IMR-90 (cell line): ENCODE results near the gene ATP1B1. TPM values are rescaled to one million over a fixed set of nuclear protein-coding genes. Genes with fewer than 3 reads are reported as not detected.

Source experiments
- ATAC-seq: fragments of 200-7000 bp; cut with Tn5 transposase; 2 replicates; pipeline ENCODE4 v1.9.1; 2020; ENCODE audit warnings: low read depth, mild to moderate bottlenecking, moderate library complexity
- BruUV-seq: library from RNA; stranded (reverse); fragments of 400-500 nt; replicated peaks from 2 replicates; lab custom pipeline; 2021; lab: Mats Ljungman, UMichigan
- CTCF ChIA-PET: fragments of 300-600 bp; formaldehyde crosslinking; extraction: SDS; loops from one replicate; lab custom pipeline; 2021; ENCODE audit warnings: antibody characterized with exemption; lab: Yijun Ruan, JAX
- POLR2A ChIA-PET: fragments of 300-600 bp; sonication (Branson Sonifier 250); formaldehyde crosslinking; loops from one replicate; lab custom pipeline; 2022; ENCODE audit warnings: antibody characterized with exemption; ENCODE audit not compliant: unreplicated experiment; lab: Charles Lee
- DNase-seq: peaks from one replicate; pipeline ENCODE4 v3.0.0; 2013
- H2AFZ ChIP-seq: replicated peaks from 2 replicates; pipeline ENCODE3; 2013; ENCODE audit warnings: low read length, mild to moderate bottlenecking; ENCODE audit not compliant: poor library complexity
- H2AK5ac ChIP-seq: 2 replicates; pipeline ENCODE4 v1.6.1; 2013; ENCODE audit warnings: low read depth, low read length, inconsistent platforms
- H2AK9ac ChIP-seq: replicated peaks from 2 replicates; pipeline ENCODE3; 2013; ENCODE audit warnings: mild to moderate bottlenecking, low read depth, low read length, moderate library complexity; ENCODE audit not compliant: poor library complexity
- H2BK120ac ChIP-seq: 2 replicates; pipeline ENCODE4 v1.6.1; 2013; ENCODE audit warnings: low read depth, low read length, inconsistent platforms
- H2BK15ac ChIP-seq: 3 replicates; pipeline ENCODE4 v1.6.1; 2013; ENCODE audit warnings: low read depth, low read length, inconsistent platforms
- H2BK20ac ChIP-seq: 2 replicates; pipeline ENCODE4 v1.6.1; 2013; ENCODE audit warnings: low read depth, mild to moderate bottlenecking, inconsistent platforms, low read length, moderate library complexity
- H2BK5ac ChIP-seq: 2 replicates; pipeline ENCODE4 v1.6.1; 2013; ENCODE audit warnings: mild to moderate bottlenecking, low read depth, low read length, inconsistent platforms; ENCODE audit not compliant: poor library complexity, severe bottlenecking
- H3K14ac ChIP-seq: replicated peaks from 2 replicates; pipeline ENCODE4 v1.6.1; 2013; ENCODE audit warnings: low read depth, low read length, inconsistent platforms
- H3K18ac ChIP-seq: 2 replicates; pipeline ENCODE4 v1.6.1; 2013; ENCODE audit warnings: low read depth, low read length, control low read depth
- H3K23ac ChIP-seq: 2 replicates; pipeline ENCODE4 v1.6.1; 2013; ENCODE audit warnings: low read depth, low read length, inconsistent platforms
- H3K27ac ChIP-seq: 2 replicates; pipeline ENCODE4 v1.5.1; 2013; ENCODE audit warnings: mild to moderate bottlenecking, control low read depth, low read length; ENCODE audit not compliant: insufficient read depth
- H3K27me3 ChIP-seq: 2 replicates; pipeline ENCODE4 v1.6.1; 2013; ENCODE audit warnings: low read length; ENCODE audit not compliant: control insufficient read depth, insufficient read depth
- H3K36me3 ChIP-seq: 2 replicates; pipeline ENCODE4 v1.6.1; 2013; ENCODE audit warnings: low read length, mixed read lengths; ENCODE audit not compliant: control insufficient read depth, insufficient read depth
- H3K4ac ChIP-seq: 2 replicates; pipeline ENCODE4 v1.6.1; 2013; ENCODE audit warnings: low read depth, low read length, inconsistent platforms
- H3K4me1 ChIP-seq: 2 replicates; pipeline ENCODE4 v1.6.1; 2013; ENCODE audit warnings: low read length, mixed read lengths; ENCODE audit not compliant: control insufficient read depth, insufficient read depth
- H3K4me2 ChIP-seq: 2 replicates; pipeline ENCODE4 v1.6.1; 2013; ENCODE audit warnings: low read depth, mild to moderate bottlenecking, control low read depth, low read length, moderate library complexity
- H3K4me3 ChIP-seq: 2 replicates; pipeline ENCODE4 v1.5.1; 2013; ENCODE audit warnings: low read depth, mild to moderate bottlenecking, control low read depth, low read length, moderate library complexity; ENCODE audit not compliant: insufficient read depth
- H3K56ac ChIP-seq: 2 replicates; pipeline ENCODE4 v1.6.1; 2013; ENCODE audit warnings: low read length, inconsistent platforms; ENCODE audit not compliant: insufficient read depth; ENCODE audit errors: extremely low read depth
- H3K79me1 ChIP-seq, 2 experiments: 2 replicates each; pipeline ENCODE4 v1.6.1; 2013; ENCODE audit warnings: low read length in 2 of 2, inconsistent platforms in 1 of 2, low read depth in 1 of 2
- H3K9ac ChIP-seq: 2 replicates; pipeline ENCODE4 v1.6.1; 2013; ENCODE audit warnings: low read depth, low read length, control low read depth
- H3K9me1 ChIP-seq: 2 replicates; pipeline ENCODE4 v1.6.1; 2013; ENCODE audit warnings: low read length, inconsistent platforms; ENCODE audit not compliant: insufficient read depth
- H3K9me3 ChIP-seq: 2 replicates; pipeline ENCODE4 v1.6.1; 2013; ENCODE audit warnings: low read length; ENCODE audit not compliant: control insufficient read depth, insufficient read depth
- H4K20me1 ChIP-seq: 2 replicates; pipeline ENCODE4 v1.6.1; 2013; ENCODE audit warnings: low read length, inconsistent platforms; ENCODE audit not compliant: insufficient read depth
- H4K5ac ChIP-seq: 2 replicates; pipeline ENCODE4 v1.6.1; 2013; ENCODE audit warnings: mild to moderate bottlenecking, low read depth, low read length, control low read depth
- H4K8ac ChIP-seq, 2 experiments: 2 replicates each; pipeline ENCODE4 v1.6.1; 2013; ENCODE audit warnings: low read depth in 2 of 2, low read length in 2 of 2, control low read depth in 1 of 2, inconsistent platforms in 1 of 2
- H4K91ac ChIP-seq: 2 replicates; pipeline ENCODE4 v1.6.1; 2013; ENCODE audit warnings: low read depth, low read length, inconsistent platforms; ENCODE audit not compliant: insufficient read depth
- BHLHE40 ChIP-seq: fragments of 150-350 bp; IDR thresholded peaks from 2 replicates; pipeline ENCODE4 v1.6.1; 2016; ENCODE audit warnings: mild to moderate bottlenecking, low read depth, low read length
- CEBPB ChIP-seq: IDR thresholded peaks from 2 replicates; pipeline ENCODE4 v1.6.1; 2012; ENCODE audit warnings: low read depth, low read length, improper control_type of control experiment
- CHD1 ChIP-seq: IDR thresholded peaks from 2 replicates; pipeline ENCODE4 v1.6.1; 2012; ENCODE audit warnings: low read depth, low read length, improper control_type of control experiment
- CTCF ChIP-seq: conservative IDR thresholded peaks from 2 replicates; pipeline ENCODE4 v1.5.1; 2012; ENCODE audit warnings: mild to moderate bottlenecking, low read depth, low read length, improper control_type of control experiment
- FOS ChIP-seq: fragments of 150-350 bp; IDR thresholded peaks from 2 replicates; pipeline ENCODE4 v1.6.1; 2016; ENCODE audit warnings: low read depth, low read length
- MAFK ChIP-seq: IDR thresholded peaks from 2 replicates; pipeline ENCODE4 v1.6.1; 2012; ENCODE audit warnings: low read depth, low read length, improper control_type of control experiment
- MAZ ChIP-seq: IDR thresholded peaks from 2 replicates; pipeline ENCODE4 v1.6.1; 2012; ENCODE audit warnings: low read depth, mild to moderate bottlenecking, low read length, improper control_type of control experiment, moderate library complexity, borderline replicate concordance
- MXI1 ChIP-seq: IDR thresholded peaks from 2 replicates; pipeline ENCODE4 v1.6.1; 2012; ENCODE audit warnings: low read depth, mild to moderate bottlenecking, low read length, moderate library complexity, borderline replicate concordance
- NFE2L2 ChIP-seq: fragments of 150-350 bp; IDR thresholded peaks from 2 replicates; pipeline ENCODE4 v1.6.1; 2016; ENCODE audit warnings: low read depth, mild to moderate bottlenecking, low read length
- POLR2A ChIP-seq: IDR thresholded peaks from 2 replicates; pipeline ENCODE4 v1.6.1; 2012; ENCODE audit warnings: mild to moderate bottlenecking, low read depth, low read length
- RAD21 ChIP-seq: IDR thresholded peaks from 2 replicates; pipeline ENCODE4 v1.6.1; 2012; ENCODE audit warnings: low read length, improper control_type of control experiment
- RCOR1 ChIP-seq: IDR thresholded peaks from 2 replicates; pipeline ENCODE4 v1.6.1; 2012; ENCODE audit warnings: mild to moderate bottlenecking, low read length, improper control_type of control experiment; ENCODE audit not compliant: insufficient replicate concordance
- RFX5 ChIP-seq: IDR thresholded peaks from 2 replicates; pipeline ENCODE4 v1.8.0; 2012; ENCODE audit warnings: low read depth, mild to moderate bottlenecking, low read length, moderate library complexity
- SMC3 ChIP-seq: fragments of 150-350 bp; IDR thresholded peaks from 2 replicates; pipeline ENCODE4 v1.6.1; 2016; ENCODE audit warnings: low read depth, mild to moderate bottlenecking, antibody characterized with exemption, low read length, moderate library complexity
- WGBS, 2 experiments: methylation state at CpG; one replicate each; pipeline versions ENCODE4 v1.1.5 to v1.1.7; 2013; ENCODE audit warnings: missing lambda C conversion rate in 2 of 2; ENCODE audit not compliant: insufficient read length in 1 of 2; ENCODE audit errors: extremely low coverage in 2 of 2; 5-methylcytosine and 5-hydroxymethylcytosine counted together
- dilution Hi-C: fragments of 300-500 bp; cut with HindIII; formaldehyde crosslinking; loops from one replicate; pipeline ENCODE4 v1.14.3; 2018; ENCODE audit warnings: low sequenced_read_pairs; ENCODE audit not compliant: unreplicated experiment
- in situ Hi-C: fragments of 300-500 bp; cut with MboI; formaldehyde crosslinking; loops from 3 replicates; pipeline ENCODE4 v1.14.3; 2019; ENCODE audit warnings: low sequenced_read_pairs, inconsistent platforms, mixed read lengths
- intact Hi-C: fragments of 100-400 bp; cut with micrococcal nuclease; formaldehyde crosslinking; loops from 2 replicates; pipeline ENCODE4 v1.10.0; 2022
- polyA plus RNA-seq, 3 experiments: library from polyadenylated mRNA; depleted of rRNA; stranded (reverse); fragments of >200 nt; gene quantifications; 2 replicates each; pipeline ENCODE4 v1.2.3, GENCODE V29; 2012; ENCODE audit warnings: low replicate concordance in 1 of 3
- total RNA-seq: library from RNA; depleted of rRNA; stranded (reverse); fragments of >200 nt; gene quantifications from 2 replicates; pipeline ENCODE4 v1.2.3, GENCODE V29; 2012
- TF ChIP-seq, protein P1 (sequence below): fragments of 150-350 bp; IDR thresholded peaks from 2 replicates; pipeline ENCODE4 v1.6.1; 2017; ENCODE audit warnings: mild to moderate bottlenecking, antibody characterized with exemption, low read length, low read depth
- TF ChIP-seq, protein P2 (sequence below): fragments of 150-350 bp; IDR thresholded peaks from 2 replicates; pipeline ENCODE4 v1.6.1; 2016; ENCODE audit warnings: low read depth, mild to moderate bottlenecking, low read length, moderate library complexity, borderline replicate concordance

ATP1B1 gene
- total and polyA plus RNA-seq, 2 of the 4 experiments (the other 2 are of a cell fraction), result 14.5 to 22.1 TPM

- no peak overlapping the region for H3K27ac ChIP-seq
- H2AFZ ChIP-seq, result no peak overlapping the region
- no peak overlapping the region for H3K4ac ChIP-seq
- peaks cover 12 to 13% of the 10 kb centered on the region in 2 experiments for H3K79me1 ChIP-seq
- no peaks in the 10 kb centered on the region for H3K9me3 ChIP-seq
- H3K9me1 ChIP-seq, result no peaks in the 10 kb centered on the region; the same call in 1 of the 2 replicates
- no peak overlapping the region for H2AK5ac ChIP-seq
- no TSS peak for BruUV-seq
- no peak overlapping the region for H3K4me2 ChIP-seq
- H2AK9ac ChIP-seq, result no peak overlapping the region
- ChIA-PET POLR2A (no interaction called here), CTCF (interaction anchor here (0.9 kb wide), 1 partner anchor 10 kb away, joined by 3 read pairs; no protein-coding TSS in a partner anchor)
- H2BK15ac ChIP-seq, result no peak overlapping the region
- H4K20me1 ChIP-seq, result no peaks in the 10 kb centered on the region
- dilution Hi-C loops, result no loop called here
- no CpG with 5 or more reads among the region's 6 CpGs for WGBS, 2 experiments
- H3K9ac ChIP-seq, result no peak overlapping the region
- H4K8ac ChIP-seq, result no peak overlapping the region
- TF ChIP-seq CEBPB, result no peak
- TF ChIP-seq, protein P1, sequence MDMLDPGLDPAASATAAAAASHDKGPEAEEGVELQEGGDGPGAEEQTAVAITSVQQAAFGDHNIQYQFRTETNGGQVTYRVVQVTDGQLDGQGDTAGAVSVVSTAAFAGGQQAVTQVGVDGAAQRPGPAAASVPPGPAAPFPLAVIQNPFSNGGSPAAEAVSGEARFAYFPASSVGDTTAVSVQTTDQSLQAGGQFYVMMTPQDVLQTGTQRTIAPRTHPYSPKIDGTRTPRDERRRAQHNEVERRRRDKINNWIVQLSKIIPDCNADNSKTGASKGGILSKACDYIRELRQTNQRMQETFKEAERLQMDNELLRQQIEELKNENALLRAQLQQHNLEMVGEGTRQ, result no peak
- no peak for TF ChIP-seq BHLHE40
- TF ChIP-seq FOS, result no peak
- no peak for TF ChIP-seq POLR2A
- TF ChIP-seq CHD1, result no peak
- TF ChIP-seq MAFK, result no peak
- no peak for TF ChIP-seq MXI1
- no peak for TF ChIP-seq RCOR1
- no peak for TF ChIP-seq CTCF
- TF ChIP-seq SMC3, result no peak
- TF ChIP-seq RAD21, result no peak
- TF ChIP-seq RFX5, result no peak
- TF ChIP-seq, protein P2, sequence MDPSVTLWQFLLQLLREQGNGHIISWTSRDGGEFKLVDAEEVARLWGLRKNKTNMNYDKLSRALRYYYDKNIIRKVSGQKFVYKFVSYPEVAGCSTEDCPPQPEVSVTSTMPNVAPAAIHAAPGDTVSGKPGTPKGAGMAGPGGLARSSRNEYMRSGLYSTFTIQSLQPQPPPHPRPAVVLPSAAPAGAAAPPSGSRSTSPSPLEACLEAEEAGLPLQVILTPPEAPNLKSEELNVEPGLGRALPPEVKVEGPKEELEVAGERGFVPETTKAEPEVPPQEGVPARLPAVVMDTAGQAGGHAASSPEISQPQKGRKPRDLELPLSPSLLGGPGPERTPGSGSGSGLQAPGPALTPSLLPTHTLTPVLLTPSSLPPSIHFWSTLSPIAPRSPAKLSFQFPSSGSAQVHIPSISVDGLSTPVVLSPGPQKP, result no peak
- no peak for TF ChIP-seq NFE2L2
- TF ChIP-seq MAZ, result no peak
- H3K4me1 ChIP-seq, result peaks cover 5% of the 10 kb centered on the region
- H2BK20ac ChIP-seq, result no peak overlapping the region
- no peak overlapping the region for H4K91ac ChIP-seq
- H3K27me3 ChIP-seq, result peaks cover 7% of the 10 kb centered on the region
- DNase-seq, result no peak
- H3K56ac ChIP-seq, result no peak overlapping the region
- ATAC-seq, result no peak
- in situ Hi-C loops, result loop anchor here (25.0 kb wide), 2 partner anchors 966 to 1609 kb away; partner anchors contain the start of gene GPR161
- H4K5ac ChIP-seq, result no peak overlapping the region
- no peak overlapping the region for H2BK5ac ChIP-seq
- no peak overlapping the region for H3K23ac ChIP-seq
- H3K18ac ChIP-seq, result no peak overlapping the region
- no peak overlapping the region for H2BK120ac ChIP-seq
- intact Hi-C loops, result no loop called here
- no peaks in the 10 kb centered on the region for H3K36me3 ChIP-seq
- H3K4me3 ChIP-seq, result no peak overlapping the region
- H3K14ac ChIP-seq, result no peak overlapping the region
These were observed 3.0 kb upstream of the ATP1B1 start for GRCh38 chr1:169103480-169103893.
